ENCODE results near the gene LCMT2. TPM values are rescaled to one million over a fixed set of nuclear protein-coding genes. Genes with fewer than 3 reads are reported as not detected.
A peak's percentile ranks its signal among the peaks of the same experiment; 100 is the strongest.

The LCMT2 gene
- total and polyA plus RNA-seq, 2 experiments from 2014 or later = 2.3 to 7.1 TPM

- Mint-ChIP-seq H3K27me3 (ENCODE audit: insufficient read depth, low read depth, poor library complexity) (no peaks in the 10 kb centered on the region), H3K36me3 (ENCODE audit: low read depth) (no peaks in the 10 kb centered on the region; the same call in 2 of the 3 replicates), H3K27ac (no peak overlapping the region), H3K4me1 (no peaks in the 10 kb centered on the region), H3K4me3 (no peak overlapping the region), H3K9me3 (no peaks in the 10 kb centered on the region; the same call in 2 of the 3 replicates)
- ATAC-seq (no peak), DNase-seq (ENCODE audit: low spot score) (no peak)
- H3K36me3 ChIP-seq (ENCODE audit: insufficient read depth) = no peaks in the 10 kb centered on the region
- peaks cover 5% of the 10 kb centered on the region; the same call in 1 of the 2 replicates for H4K20me1 ChIP-seq (replicated peaks; ENCODE audit: insufficient read depth)
- H3K4me1 ChIP-seq (ENCODE audit: insufficient read depth) = no peaks in the 10 kb centered on the region
- H3K27me3 ChIP-seq (ENCODE audit: insufficient read depth) = no peaks in the 10 kb centered on the region
- H3K79me2 ChIP-seq (replicated peaks; ENCODE audit: insufficient read depth) = no peaks in the 10 kb centered on the region
- no peaks in the 10 kb centered on the region for H3K9me2 ChIP-seq (ENCODE audit: insufficient read depth)
- TF ChIP-seq EZH2phosphoT487 (IDR thresholded peaks at IDR 0.05; ENCODE audit: unreplicated experiment) (no peak), REST (IDR thresholded peaks at IDR 0.05; ENCODE audit: unreplicated experiment) (no peak), ZNF331 (CRISPR knock-in tag; IDR thresholded peaks at IDR 0.05; ENCODE audit: low read depth) (no peak), NANOG (IDR thresholded peaks at IDR 0.05; ENCODE audit: borderline replicate concordance) (no peak), POLR2AphosphoS5 (IDR thresholded peaks at IDR 0.05; ENCODE audit: low read depth) (no peak), STAT1 (IDR thresholded peaks at IDR 0.05; ENCODE audit: unreplicated experiment) (no peak), CREB1 (CRISPR knock-in tag; IDR thresholded peaks at IDR 0.05; ENCODE audit: low read depth) (no peak), CTCF (conservative IDR thresholded peaks at IDR 0.05; ENCODE audit: low read depth in 2 of 2) (no peak)
- H3K4me3 ChIP-seq = no peak overlapping the region
- no peak overlapping the region for H2AFZ ChIP-seq
- no peak overlapping the region for H3K27ac ChIP-seq (ENCODE audit: low read depth)
- no peaks in the 10 kb centered on the region for H3F3A ChIP-seq (replicated peaks; ENCODE audit: low read depth)
- no peak overlapping the region for H3K4me2 ChIP-seq
Measured at GRCh38 chr15:43347114-43347513, 16.7 kb upstream of the LCMT2 start.

GRCh38 chr15:43346305-43346704 lies 15.9 kb upstream of the LCMT2 start:
- Mint-ChIP-seq H3K27me3 (ENCODE audit: insufficient read depth, low read depth, poor library complexity) (no peaks in the 10 kb centered on the region), H3K36me3 (ENCODE audit: low read depth) (no peaks in the 10 kb centered on the region; the same call in 2 of the 3 replicates), H3K27ac (no peak overlapping the region), H3K4me3 (no peak overlapping the region), H3K9me3 (no peaks in the 10 kb centered on the region; the same call in 2 of the 3 replicates), H3K4me1 (no peaks in the 10 kb centered on the region)
- ATAC-seq (no peak), DNase-seq (ENCODE audit: low spot score) (no peak)
- Histone ChIP-seq H3K9me2 (ENCODE audit: insufficient read depth) (no peaks in the 10 kb centered on the region), H3K4me2 (no peak overlapping the region), H3K4me3 (no peak overlapping the region), H3K79me2 (replicated peaks; ENCODE audit: insufficient read depth) (no peaks in the 10 kb centered on the region), H4K20me1 (replicated peaks; ENCODE audit: insufficient read depth) (peaks cover 5% of the 10 kb centered on the region; the same call in 1 of the 2 replicates), H3F3A (replicated peaks; ENCODE audit: low read depth) (no peaks in the 10 kb centered on the region), H2AFZ (no peak overlapping the region), H3K4me1 (ENCODE audit: insufficient read depth) (no peaks in the 10 kb centered on the region), H3K27ac (ENCODE audit: low read depth) (no peak overlapping the region), H3K36me3 (ENCODE audit: insufficient read depth) (no peaks in the 10 kb centered on the region), H3K27me3 (ENCODE audit: insufficient read depth) (no peaks in the 10 kb centered on the region)
- TF ChIP-seq JUNB (IDR thresholded peaks at IDR 0.05; ENCODE audit: unreplicated experiment) (no peak), CTCF (conservative IDR thresholded peaks at IDR 0.05; ENCODE audit: low read depth in 2 of 2) (0 out of 4 replicates have a peak, but pooled peaks of 1 of the 2 experiments have one; percentile 8)

All from GM23338 (cell line).